Measurements from ENCODE around the gene PLA2G1B. TPM values are rescaled to one million over a fixed set of nuclear protein-coding genes. Genes with fewer than 3 reads are reported as not detected.

PLA2G1B gene
- total RNA-seq, 6 experiments from 2014 or later = not detected

GRCh38 chr12:120361506-120362208 is 34.1 kb upstream of the PLA2G1B start:
- Histone ChIP-seq H3K4me3 (no peak overlapping the region), H3K27ac (no peak overlapping the region), H3K36me3 (no peaks in the 10 kb centered on the region), H3K9me3 (no peaks in the 10 kb centered on the region), H3K27me3 (no peaks in the 10 kb centered on the region), H3K4me1 (peaks cover 0 to 8% (median 0%) of the 10 kb centered on the region in 4 donors)
- intact Hi-C loops (cut with DNase I) = loop anchor here in 1 of 2 donors (10.0 kb wide), 1 partner anchor 63 kb away; no protein-coding TSS in a partner anchor
- ATAC-seq = no peak
- no peak for DNase-seq
- TF ChIP-seq POLR2A (IDR thresholded peaks at IDR 0.05) = no peak
- TF ChIP-seq CTCF (IDR thresholded peaks at IDR 0.05) = no peak
- no CpG with 5 or more reads among the region's 56 CpGs for WGBS (ENCODE audit: insufficient coverage, low coverage, low lambda C conversion rate, missing lambda C conversion rate)

- Histone ChIP-seq H3K4me1 (no peaks in the 10 kb centered on the region), H3K27me3 (no peaks in the 10 kb centered on the region), H3K27ac (no peak overlapping the region), H3K36me3 (no peaks in the 10 kb centered on the region), H3K9me3 (no peaks in the 10 kb centered on the region), H3K4me3 (no peak overlapping the region)
- intact Hi-C loops (cut with DNase I) = loop anchor here in 1 of 2 donors (5.0 kb wide), 1 partner anchor 73 kb away; no protein-coding TSS in a partner anchor
- no peak for TF ChIP-seq CTCF (IDR thresholded peaks at IDR 0.05)
- no peak for TF ChIP-seq POLR2A (IDR thresholded peaks at IDR 0.05)
- no CpG with 5 or more reads among the region's 1 CpG for WGBS (ENCODE audit: insufficient coverage, low coverage, low lambda C conversion rate, missing lambda C conversion rate)
- DNase-seq (no peak), ATAC-seq (no peak)
Observed at GRCh38 chr12:120359128-120359527, 31.5 kb upstream of the PLA2G1B start.

- Histone ChIP-seq H3K4me3 (no peak overlapping the region), H3K27ac (no peak overlapping the region), H3K36me3 (no peaks in the 10 kb centered on the region), H3K4me1 (no peaks in the 10 kb centered on the region), H3K9me3 (no peaks in the 10 kb centered on the region), H3K27me3 (no peaks in the 10 kb centered on the region)
- intact Hi-C loops (cut with DNase I) = loop anchor here in 1 of 2 donors (5.0 kb wide), 1 partner anchor 74 kb away; no protein-coding TSS in a partner anchor
- 27% methylated on average over 6 of the region's 19 CpGs for WGBS (ENCODE audit: insufficient coverage, low coverage, low lambda C conversion rate, missing lambda C conversion rate)
- DNase-seq (peak in 1 of 3 donors; percentile 40), ATAC-seq (no peak)
- TF ChIP-seq POLR2A (IDR thresholded peaks at IDR 0.05) (no peak), CTCF (IDR thresholded peaks at IDR 0.05) (no peak)
Observed at GRCh38 chr12:120358412-120359100, 31.0 kb upstream of the PLA2G1B start.

GRCh38 chr12:120357104-120357503 is 29.5 kb upstream of the PLA2G1B start:
- intact Hi-C loops (cut with DNase I) = loop anchor here in 1 of 2 donors (5.0 kb wide), 1 partner anchor 75 kb away; no protein-coding TSS in a partner anchor
- H3K4me3 ChIP-seq = no peak overlapping the region
- 53% methylated on average over 2 of the region's 5 CpGs for WGBS (ENCODE audit: insufficient coverage, low coverage, low lambda C conversion rate, missing lambda C conversion rate)

More at GRCh38 chr12:120357104-120357503, 29.5 kb upstream of the PLA2G1B start:
- ATAC-seq (no peak), DNase-seq (no peak)
- Histone ChIP-seq H3K9me3 (no peaks in the 10 kb centered on the region), H3K27me3 (no peaks in the 10 kb centered on the region), H3K36me3 (no peaks in the 10 kb centered on the region), H3K27ac (no peak overlapping the region), H3K4me1 (no peaks in the 10 kb centered on the region)
- no peak for TF ChIP-seq CTCF (IDR thresholded peaks at IDR 0.05)
- no peak for TF ChIP-seq POLR2A (IDR thresholded peaks at IDR 0.05)
